Amniotic stem cell (primary cell): ENCODE results near the gene SLC49A4.

Source experiments
- DNase-seq: peaks from one replicate; lab custom pipeline; 2025; lab: John Stamatoyannopoulos, UW

The SLC49A4 gene

DNA sequence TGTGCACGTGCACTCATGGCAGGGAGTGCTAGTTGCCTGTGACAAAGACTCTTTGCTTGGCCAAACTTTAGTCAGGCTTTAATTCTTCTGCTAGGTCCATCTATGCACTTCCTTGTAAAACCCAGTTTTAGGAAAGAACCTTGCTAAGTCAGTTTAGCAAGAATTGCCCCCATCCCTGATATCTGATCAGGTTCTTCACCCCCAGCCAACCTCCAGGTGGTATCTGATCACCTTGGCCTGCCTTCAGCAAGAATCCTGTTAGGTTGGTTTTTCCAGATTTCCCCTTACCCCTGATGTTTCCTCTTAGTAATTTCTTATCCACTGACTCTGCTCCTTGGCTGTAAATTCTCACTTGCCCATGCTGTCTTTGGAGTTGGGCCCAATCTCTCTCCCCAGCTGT is 9.6 kb upstream of the SLC49A4 start:
- DNase-seq, result no peak

DNA sequence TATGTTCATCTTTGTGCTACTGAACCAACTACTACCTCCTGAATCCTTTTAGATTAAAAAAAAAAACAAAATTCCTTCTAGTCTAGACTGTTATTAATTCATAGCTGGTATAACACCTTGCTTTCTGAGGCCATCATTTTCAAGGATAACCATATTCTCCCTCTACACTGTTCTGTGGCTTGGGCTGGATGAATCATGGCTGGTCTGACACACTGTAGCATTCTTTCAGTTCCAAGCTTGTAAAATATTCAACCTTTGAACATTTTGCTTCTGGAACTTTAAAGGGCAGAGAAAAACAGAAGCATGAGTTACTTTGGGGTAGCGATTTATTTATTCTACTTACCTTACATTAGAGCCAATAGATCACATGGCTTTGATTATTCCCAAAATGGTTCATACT is 8.8 kb upstream of the SLC49A4 start:
- no peak for DNase-seq

DNA sequence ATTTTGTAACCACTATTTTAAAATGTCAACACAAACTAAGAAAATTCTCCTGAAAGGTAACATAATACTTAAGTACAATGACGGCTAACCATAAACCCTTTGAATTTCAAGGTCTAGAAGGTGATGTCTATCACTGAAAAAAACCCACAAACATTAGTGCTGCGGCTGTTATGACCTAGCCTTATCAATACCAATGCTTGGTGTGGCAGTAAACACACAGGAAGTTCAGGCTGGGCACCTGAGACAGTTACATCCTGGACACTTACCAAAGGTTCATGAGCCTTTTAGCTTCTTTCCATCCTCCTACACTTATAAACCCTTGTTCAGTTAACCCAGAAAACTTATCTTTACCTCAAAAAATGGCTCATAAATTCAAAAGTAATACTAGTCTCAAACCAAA is 7.0 kb upstream of the SLC49A4 start:
- no peak for DNase-seq

DNA sequence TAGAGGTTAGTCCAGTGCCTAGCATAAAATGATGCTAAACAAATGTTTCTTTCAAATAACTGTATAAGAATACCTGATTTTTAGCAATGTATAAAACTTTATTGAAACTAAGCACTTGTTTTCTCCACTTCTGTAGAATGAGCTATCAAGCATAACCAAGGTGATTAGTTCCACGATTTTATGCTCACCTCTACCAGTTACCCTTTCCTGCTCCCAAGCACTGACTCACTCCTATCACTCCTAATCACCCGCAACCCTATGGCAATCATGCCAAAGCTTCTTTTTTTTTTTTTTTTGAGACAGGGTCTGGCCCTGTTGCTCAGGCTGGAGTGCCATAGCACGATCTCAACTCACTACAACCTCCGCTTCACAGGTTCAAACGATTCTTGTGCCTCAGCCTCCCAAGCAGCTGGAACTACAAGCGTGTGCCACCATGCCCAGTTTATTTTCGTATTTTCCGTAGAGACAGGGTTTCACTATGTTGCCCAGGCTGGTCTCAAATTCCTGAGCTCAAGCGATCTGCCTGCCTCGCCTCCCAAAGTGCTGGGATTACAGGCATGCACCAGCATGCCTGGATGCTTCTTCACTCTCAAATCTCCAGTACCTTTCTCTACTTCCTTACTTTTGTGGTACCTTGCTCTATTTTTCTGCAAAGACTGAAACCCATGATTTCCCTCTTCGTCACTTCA is 5.1 kb upstream of the SLC49A4 start:
- DNase-seq, result no peak

DNA sequence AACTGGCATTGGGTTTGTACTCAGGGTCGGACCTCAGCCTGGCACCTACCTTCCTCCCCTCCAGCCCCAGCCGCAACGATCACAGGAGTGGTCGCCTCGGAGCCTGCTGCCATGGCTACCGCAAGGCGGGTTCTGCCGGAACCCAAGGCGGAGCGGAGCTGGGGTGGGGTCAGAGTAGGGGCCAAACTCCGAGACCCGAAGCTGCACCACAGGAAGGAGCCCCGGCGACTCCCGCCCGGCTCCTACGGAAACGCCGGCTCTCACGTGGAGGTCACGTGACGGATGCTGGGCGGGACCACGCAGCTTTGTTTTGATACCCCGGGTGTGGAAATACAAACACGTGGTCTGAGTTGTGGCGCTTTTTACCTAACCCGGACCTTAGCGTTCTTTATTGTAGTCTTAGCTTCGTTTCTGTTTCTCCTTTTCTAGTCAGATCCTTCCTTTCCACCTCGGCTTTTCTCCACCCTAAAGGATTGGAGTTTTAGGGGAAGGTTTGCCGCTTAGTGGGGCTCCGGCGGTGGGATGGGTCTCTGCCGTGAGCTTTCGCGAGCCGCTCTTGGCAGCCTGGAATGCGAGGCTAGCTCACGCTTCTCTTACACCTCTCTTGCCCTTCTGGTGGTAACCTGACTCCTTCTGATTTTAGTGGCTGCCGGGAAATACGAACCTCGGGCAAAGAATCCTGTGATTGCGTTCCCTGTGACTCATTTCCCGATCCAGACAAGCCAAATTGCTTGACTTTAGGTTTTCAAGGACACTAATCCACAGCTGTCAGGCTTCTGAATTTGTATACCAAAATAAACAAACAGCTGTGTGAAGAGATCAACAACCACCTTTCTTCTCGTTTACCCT is 1.1 kb upstream of the SLC49A4 start, which contains the start of gene HSPBAP1:
TSS of gene HSPBAP1 (minus strand) at position 264 of the 849 bp plus-strand sequence. CDS start at position 113, 151 bp downstream.
- DNase-seq, result no peak

DNA sequence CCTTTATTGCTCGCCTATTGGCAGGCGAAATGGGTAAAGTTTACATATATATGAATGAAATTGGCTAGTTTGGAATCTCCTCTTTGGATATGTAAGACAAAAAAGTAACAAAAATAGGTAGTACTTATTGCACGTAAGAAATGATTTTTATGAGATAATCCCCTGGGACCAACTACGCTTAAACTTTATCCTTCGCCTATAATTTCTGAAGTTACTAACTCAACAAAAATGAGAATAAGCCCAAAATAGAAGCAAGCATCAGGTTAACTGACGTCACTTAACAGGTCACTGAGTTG is 438 bp upstream of the SLC49A4 start:
- no peak for DNase-seq

DNA sequence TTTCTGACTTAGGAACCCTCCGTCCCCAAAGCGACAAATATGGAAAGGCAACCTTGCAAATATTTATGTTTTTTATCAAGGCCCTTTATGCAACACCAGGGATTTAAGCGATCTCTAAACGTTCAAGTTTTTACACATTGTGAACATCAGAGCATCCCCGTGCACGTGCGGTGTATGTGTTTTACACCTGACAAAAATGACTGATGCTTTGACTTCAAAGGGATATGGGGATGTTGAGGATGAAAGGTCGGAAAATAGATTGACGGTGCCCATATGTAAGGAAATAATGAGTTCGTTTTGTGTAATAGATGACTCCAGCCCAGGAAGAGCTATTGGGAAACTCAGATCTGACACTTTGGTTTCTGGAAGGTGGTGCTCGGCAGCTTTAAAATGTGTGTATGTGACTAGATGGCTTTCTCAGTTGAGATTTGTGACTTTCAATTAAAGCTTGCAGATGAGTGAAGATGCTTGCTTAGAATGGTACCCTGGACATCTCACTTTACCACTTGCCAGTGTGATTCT is 866 bp downstream of the SLC49A4 start:
- DNase-seq, result no peak

DNA sequence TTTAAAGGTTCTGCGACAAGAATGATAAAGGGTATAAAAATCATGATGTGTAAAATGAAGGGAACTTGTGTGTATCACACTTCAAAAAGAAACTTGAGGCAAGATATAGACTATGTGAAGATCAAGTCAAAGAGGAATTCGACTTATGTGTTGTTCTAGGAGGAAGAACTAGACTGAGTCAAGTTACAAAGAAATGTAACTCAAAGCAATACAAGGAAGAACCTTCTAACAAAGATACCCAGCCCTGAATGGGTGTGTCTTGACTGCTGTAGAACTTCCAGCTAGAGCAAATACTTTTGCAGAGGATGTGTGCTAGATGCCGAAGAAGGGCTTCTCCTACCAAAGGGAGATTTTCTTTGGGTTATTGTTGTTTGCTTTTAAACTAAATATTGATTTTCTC is 2.4 kb downstream of the SLC49A4 start:
- no peak for DNase-seq

DNA sequence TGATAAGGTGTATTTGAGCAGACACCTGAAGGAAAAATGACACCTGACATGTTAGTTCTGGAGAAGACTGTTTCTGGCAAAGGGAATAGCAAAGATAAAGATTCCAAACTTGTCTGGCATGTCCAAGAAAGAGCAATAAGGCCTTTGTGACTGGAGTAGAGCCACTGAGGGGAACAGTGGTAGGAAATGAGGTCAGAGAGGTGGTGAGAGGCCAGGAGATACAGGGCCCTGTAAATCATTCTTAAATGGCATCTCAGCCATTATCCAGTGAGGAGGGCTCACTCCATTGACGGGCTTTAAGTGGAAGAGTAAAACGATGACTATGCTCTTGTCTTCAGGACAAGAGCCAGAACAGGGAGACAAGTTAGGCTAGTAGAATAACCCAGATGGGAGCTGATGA is 4.5 kb downstream of the SLC49A4 start:
- DNase-seq, result no peak

DNA sequence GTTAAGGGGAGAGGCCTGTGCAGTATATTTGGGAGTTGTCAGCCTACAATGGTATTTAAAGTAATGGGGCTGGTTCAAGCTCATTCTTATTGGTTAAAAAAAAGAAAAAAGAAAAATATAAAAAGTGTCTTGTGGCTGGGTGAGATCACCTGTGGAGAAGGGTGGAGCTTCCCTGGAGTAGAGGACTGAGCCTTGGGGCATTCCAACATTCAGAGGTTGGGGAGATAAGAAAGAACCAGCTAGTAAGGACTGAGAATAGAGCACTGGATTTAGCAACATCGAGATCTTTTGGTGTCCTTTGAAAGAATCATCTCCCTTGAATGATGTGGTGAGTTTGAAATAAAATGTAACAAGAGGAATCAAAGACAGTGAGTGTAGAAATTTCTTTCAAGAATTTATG is 5.2 kb downstream of the SLC49A4 start:
- DNase-seq, result no peak

DNA sequence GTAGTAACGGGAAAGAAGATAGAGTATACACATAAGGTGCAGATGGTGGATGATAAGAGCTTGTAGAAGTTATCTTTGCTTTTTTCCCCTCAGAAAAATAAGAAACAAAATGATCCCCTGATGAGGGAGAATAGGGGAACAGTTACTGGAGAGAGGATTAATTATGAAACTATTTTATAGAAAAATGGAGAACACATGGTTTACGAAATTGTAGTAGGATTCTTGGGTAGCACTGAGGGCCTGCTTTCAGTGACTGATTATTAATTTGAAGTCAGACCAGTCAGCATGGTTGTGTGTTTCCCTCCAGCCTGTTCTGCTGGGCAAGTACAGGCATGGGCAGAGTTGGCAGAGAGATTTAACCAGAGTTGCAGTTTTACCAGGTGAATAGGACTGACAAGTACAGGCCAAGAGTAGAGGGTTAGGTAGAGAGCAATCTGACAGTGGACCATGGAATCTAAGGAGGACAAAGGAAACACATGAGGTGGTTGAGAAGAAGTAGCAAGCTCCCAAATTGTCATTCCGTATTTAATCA is 5.9 kb downstream of the SLC49A4 start:
- no peak for DNase-seq

DNA sequence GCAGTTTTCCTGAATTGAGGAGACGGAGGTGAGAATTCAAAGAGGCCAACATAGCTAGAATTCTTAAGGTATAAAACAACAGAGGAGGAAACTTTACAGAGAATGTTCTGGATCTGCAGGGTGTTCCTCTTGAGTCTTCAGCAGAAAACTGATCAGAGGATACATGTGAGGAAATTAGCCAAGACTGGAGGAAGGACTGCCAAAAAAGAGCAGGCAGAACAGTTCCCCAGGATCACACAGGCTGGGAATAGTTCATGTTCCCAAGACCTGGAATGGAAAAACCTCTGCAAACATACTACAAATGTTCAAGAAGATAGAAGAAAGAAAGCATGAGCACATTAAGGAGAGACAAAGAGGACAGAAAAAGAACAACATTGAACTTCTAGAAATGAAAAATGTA is 7.5 kb downstream of the SLC49A4 start:
- DNase-seq, result no peak

DNA sequence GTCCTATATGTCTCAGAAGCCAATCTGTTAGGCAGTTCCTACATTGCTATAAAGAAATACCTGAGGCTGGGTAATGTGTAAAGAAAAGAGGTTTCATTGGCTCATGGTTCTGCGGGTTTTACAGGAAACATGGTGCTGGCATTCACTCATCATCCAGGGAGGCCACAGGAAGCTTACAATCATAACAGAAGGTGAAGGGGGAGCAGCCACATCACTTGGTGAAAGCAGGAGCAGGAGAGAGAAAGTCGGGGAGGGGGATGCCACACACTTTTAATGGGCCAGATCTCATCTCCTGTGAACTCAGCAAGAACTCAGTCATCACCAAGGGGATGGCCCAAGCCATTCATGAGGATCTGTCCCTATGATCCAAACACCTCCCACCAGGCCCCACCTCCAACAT is 9.1 kb downstream of the SLC49A4 start:
- no peak for DNase-seq

DNA sequence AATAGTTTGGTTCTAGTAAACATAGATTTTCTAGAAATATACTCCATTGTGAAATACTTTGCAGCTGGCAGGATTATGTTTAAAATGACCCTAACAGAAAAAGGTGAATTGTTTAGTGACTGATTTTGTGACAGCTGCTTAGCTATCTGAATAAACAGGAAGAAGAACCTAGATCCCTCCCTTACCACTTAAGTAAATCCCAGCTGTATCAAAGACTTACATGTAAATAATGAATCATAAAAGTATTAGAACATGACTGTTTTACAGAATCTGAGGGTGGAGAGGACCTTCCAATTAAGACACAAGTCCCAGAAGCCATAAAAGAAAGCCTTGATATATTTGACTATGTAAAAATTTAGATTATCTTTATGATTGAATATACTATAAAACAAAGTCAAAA is 15.9 kb downstream of the SLC49A4 start:
- DNase-seq, result no peak

DNA sequence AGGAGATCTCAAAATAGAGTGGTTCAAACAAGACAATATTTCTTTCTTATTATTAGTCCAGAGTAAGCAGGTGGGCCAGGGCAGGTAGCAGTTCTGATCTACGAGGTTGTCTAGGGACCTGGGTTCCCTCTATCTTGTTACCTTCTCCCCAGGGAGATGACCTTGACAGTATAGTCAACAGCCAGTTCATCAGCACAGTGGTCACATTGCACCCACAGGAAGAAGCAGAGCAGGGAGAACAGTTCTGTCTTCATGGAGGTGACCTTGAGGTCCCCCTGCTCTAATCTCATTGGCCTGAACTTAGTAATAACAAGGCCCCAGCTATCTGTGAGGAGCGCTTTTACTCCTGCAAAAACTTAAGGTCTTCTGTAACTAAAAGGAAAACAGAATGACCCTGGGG is 21.7 kb downstream of the SLC49A4 start:
- no peak for DNase-seq

DNA sequence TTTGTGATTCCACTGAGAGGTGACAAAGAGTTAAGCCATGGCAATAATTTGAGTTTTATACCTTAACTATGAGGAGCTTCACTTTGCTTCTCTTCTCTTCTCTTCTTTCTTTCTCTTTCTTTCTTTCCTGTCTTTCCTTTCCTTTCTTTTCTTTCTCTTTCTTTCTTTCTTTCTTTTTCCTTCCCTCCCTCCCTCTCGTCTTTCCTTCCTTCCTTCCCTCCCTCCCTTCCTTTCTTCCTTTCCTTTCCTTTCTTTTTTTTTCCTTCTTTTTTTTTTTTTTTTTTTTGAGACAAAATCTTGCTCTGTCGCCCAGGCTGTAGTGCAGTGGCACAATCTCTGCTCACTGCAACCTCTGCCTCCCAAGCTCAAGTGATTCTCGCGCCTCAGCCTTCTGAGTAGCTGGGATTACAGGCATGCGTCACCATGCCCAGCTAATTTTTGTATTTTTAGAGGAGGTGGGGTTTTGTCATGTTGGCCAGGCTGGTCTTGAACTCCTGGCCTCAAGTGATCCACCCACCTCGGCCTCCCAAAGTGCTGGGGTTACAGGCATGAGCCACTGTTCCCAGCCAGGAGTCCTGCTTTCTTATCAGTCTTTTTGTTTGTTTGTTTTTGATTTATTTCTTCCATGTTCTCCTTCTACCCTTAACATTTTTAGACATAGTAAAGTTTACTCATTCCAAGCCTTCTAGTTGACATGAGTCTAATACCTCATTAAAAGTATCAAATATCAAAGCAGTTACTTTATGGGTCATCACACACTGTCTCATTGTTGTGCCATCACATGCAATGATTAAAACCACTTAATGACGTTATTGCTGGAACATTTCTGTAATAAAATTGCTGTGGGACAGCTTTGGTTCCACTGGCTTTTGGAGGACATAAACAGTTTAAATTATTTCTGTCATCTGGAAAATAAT is 29.9 kb downstream of the SLC49A4 start:
- DNase-seq, result no peak

DNA sequence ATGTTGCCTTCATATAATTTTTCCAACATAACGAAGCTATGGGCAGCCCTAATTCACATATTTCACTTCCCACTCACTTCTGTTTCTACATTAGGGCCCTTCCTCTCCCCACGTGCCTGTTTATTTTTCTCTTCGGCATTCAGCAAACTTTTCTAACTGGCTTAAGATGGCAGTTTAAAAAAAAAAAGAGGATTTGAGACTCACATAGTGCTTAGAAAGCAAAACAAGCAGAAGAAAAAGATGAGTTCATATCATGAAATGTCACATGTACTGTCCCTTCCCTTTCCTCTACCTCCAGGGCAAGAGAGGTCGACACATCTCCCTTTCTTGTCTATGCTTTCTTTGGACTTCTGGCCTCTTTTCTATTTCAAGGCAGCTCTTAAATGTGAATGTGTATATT is 30.6 kb downstream of the SLC49A4 start:
- DNase-seq, result no peak

DNA sequence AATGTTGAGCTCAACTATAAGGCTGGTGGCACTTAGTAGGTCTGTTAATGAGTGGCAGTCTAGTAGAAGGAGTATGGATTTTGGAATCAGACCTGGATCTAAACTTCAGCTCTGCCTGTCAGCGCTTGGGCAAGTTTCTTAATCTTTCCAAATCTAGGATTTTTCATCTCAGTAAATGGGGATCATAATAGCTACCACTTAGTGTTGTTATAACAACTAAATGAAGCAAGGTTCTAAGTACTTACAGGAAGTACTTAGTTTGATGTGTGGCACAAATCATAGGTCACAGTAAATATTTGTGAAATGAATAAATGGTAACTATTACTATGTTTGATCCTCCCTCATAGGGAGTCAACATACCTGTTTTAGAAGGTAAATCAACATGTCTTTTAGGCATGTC is 31.4 kb downstream of the SLC49A4 start:
- DNase-seq, result no peak

DNA sequence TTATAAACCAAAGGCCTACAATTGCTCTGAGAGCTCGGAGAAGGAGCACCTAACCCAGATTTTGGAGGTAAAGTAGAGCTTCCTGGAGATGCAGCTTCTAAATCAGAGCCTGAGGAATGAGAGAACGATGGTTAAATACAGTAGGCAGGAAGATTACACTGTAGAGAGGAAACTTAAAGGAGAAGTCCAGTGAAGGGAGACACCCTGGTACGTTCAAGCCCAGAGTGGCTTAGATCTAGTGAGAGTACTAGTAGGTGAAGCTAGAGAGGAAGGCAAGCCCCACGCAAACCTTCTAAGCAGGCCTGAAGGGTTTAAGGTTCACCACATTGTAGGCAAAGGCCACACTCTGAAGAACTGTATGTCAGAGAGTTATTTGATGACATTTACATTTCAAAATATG is 33.4 kb downstream of the SLC49A4 start:
- DNase-seq, result no peak

DNA sequence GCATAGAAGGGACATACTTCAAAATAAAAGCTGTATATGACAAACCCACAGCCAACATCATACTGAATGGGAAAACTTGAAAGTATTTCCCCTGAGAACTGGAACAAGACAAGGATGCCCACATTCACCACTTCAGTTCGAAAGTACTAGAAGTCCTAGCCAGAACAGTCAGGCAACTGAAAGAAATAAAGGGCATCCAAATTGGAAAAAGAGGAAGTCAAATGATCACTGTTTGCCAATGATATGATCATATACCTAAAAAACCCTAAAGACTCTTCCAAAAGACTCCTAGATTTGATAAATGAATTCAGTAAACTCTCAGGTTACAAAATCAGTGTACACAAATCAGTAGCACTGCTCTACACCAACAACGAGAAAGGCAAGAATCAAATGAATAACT is 40.7 kb downstream of the SLC49A4 start:
- DNase-seq, result no peak

DNA sequence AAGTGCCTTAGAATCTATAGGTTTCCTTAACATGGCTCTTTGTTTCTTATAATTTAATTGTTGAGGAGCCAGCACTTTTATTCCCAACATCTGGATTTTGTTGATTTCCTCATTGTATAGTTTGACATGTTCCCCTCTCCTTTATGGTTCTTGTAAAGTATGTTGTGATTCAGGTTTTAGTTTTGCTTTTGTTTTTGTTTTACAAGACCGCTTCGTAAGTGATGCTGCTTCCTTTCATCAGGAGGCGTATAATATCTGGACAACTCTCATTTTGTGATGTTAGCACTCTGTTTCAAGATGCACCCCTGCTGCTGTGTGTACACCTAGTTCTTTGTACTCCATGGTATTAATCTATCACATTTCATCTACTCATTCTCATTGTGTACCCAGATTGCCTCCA is 48.7 kb downstream of the SLC49A4 start:
- DNase-seq, result no peak

DNA sequence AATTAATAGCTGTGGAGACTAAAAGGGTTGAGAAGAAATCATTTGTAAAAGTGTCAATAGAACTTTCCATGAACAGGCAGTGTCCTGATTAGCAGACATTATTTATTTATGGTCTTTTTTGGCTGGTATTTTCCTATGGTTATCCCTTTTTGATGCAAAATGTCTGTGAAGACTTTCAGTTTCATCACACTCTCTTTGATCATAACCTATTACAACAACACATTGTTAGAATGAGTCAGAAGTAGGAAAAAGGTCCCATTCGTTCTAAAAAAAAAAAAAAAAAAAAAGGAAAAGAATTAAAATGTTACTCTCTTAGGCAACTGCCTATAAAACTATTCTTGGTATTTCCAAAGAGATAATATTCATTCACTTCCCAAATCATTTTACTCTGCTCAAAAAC is 62.1 kb downstream of the SLC49A4 start:
- DNase-seq, result no peak
